SW480 (cell line): ENCODE data around the gene AEN.
"Not testable (repeated sequence)": the region's sequence is repeated elsewhere in the genome, so short reads cannot be mapped to it uniquely, and the experiment has no call there.

Experiments used
- DNase-seq: peaks from one replicate; pipeline ENCODE4 v3.0.0-alpha.2; 2016; ENCODE audit warnings: low spot score

Gene AEN

DNA sequence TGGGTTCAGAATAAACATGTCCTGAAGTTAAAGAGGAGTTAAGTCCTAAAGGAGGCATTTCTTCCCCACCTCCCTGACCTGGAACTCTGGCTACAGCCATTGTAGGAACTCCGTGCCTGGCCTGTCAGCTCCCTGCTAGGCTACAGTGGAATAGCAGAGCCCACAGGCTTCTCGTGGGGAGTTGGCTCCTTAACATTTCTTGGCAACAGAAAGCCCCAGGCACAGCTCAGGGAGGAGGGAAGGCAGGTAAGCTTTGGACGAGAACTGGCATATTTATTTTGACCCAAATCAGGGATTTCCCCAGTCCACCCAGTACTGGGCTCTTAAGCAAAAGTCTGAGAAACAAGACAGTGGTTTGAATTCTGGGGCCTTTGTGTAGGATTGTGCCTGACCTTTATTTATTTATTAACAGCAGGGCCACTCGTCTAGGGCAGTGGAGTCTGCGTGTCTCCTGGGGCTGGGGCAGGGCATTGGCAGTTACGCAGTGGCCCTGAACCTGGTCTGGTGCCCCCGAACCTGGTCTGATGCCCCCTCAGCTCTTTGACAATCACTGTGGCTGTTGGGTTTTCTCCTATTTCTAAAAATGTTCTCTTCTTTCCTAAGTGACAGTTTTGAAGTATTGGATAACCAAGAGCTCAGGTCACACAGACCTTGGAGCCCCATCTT is 9.8 kb downstream of the AEN start:
- DNase-seq, result no peak

DNA sequence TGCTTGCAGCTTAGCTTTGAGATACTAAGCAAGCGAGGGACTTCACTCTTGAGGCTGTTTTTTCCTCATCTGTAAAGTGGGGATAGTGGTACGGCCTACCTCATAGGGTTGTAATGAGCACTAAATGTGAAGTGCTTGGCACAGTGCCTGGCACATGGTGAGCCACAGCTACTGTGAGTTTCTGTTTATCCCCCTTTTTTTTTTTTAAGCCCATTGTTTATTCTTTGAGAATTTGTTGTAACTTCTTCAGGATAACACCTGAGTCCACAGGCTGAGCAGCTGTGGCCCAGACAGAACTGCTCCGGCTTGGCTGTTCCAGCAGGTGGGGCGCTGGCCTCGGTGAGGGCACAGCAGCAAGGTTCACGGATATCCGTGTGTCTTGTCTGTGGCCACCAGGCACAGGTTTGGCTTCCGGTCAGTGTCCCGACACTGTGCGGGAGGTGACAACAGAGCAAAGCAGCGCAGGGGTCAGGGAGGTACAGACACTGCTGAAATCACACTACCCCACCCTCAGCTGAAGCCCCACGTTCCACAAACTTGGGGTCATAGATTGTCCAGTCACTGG is 10.4 kb downstream of the AEN start:
- DNase-seq, result no peak

DNA sequence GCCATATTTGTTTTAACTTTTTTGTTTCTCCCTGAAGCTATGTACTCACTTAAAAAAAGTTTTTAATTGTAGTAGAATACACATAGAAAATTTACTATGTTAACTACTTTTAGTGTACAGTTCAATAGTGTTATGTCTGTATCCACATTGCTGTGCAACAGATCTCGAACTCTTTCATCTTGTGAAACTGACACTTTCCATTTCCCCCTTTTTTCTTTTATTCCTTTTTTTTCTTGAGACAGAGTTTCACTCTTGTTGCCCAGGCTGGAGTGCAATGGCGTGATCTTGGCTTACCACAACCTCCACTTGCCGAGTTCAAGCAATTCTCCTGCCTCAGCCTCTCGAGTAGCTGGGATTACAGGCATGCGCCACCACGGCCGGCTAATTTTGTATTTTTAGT is 11.7 kb downstream of the AEN start:
- DNase-seq, result not testable (repeated sequence)

DNA sequence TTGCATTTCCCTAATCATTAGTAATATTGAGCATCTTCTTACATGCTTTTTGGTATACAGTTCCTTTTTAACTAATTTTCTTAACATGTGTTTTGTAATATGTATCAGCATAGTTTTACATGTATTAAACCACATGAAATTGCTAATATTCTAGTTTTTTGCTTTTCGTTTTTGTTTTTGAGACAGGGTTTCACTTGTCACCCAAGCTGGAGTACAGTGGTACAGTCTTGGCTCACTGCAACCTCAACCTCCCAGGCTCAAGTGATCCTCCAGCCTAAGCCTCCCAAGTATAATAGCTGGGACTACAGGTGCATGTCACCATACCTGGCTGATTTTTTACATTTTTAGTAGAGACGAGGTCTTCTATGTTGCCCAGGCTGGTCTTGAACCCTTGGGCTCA is 13.3 kb downstream of the AEN start:
- no peak for DNase-seq

DNA sequence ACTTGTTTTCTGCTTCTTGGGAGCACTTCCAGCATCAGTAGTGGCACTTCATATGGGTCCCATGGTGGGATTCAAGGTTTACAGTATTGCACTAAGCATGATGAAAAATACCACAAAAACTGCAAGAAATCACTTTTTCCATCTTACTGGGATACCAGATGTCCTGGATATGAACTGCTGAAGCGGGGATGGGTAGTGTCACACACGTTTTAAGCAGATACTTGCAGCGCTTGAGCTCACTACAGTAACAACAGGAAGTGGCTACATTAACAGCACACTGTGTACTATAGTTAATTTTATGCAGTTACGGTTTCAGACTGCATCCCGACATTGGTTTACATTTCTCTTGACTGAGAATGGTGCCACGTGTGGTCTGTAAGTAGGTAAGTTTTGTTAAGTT is 14.2 kb downstream of the AEN start:
- no peak for DNase-seq

DNA sequence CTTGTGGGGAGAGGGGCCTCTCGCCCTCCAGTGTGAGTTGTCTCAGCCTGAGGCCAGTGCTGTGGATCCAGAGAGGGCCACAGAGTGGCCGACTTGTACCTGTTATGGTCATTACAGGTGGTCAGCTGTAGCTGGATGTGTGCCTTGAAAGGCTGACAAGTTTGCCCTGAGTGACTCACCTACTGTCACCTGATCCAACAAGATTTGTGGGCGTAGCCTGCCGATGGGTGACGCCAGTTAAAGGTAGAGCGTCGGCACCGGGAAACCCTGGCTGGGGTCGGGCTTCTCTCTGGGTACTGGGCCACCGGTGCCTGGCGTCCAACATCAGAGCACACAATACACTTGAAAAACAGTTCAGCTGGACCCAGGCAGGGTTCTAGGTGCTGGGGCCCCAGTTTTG is 14.9 kb downstream of the AEN start:
- peak; percentile 79 for DNase-seq

DNA sequence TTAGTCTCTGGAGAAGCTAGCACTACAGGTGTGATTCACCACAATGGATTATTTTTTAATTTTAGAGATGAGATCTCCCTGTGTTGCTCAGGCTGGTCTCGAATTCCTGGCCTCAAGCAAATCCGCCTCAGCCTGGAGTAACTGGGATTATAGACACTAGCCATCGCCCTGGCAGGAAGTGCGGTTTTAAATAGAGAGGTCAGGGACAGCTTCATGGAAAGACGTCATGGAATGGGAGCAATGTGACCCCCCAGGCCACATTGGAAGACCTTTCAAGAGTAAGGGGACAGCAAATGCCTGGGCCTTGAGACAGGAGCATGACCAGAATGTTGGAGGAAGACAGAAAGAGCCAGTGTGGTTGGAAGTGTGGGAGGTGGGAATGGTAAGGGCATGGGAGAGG is 15.5 kb downstream of the AEN start:
- no peak for DNase-seq

DNA sequence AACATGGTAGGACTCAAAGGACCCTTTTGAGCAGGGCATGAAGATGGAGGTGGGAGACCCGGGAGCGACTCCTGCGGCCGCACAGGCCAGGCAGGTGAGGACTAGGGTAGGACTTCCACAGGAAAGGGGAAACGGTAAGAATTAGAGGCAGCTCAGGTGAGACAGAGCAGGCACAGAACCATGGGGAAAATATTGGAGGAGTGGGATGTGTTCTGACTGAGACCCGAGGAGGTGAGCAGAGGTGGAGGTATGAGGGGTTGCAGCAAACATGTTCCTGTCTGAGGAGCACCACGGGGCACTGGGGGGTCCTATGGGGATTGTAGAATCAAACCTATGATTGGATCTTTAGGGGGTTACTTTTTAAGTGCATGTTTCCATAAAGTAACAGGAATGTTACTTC is 16.3 kb downstream of the AEN start:
- DNase-seq, result no peak

DNA sequence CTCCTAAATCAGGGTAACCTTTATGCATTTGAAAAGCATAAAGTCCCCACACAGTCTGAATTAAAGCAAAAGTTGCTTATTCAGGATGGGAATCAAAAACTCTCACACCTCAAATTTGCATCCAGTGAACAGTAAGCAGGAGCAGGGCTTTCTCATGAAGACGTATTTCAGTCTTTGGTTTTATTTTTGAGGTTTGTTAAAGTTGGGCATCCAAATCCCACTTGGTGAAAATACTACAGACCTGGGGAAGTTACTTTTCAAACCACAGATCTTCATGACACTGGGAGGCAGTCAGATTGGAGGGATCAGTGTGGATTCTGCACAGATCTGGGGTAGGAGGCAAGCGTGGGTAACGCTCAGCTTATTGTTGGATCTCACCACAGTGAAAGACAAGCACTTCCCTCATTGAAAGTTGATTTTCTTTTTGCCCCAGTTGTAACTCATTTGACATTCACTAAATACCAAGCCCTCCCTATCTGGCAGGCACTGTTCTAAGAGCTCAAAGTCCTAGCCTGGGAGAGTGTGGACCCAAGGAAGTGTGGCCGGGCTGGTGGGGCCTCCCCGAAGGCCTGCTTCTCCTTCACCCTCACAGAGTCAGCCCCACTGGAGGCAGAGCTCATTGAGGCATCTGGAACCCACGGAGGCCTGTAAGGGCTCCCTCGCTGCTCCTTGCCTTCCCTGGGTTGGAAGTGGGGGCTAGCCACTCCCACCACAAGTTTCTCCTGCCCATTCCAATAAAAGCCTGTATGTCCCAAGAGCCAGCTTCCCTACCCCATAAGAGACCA is 16.9 kb downstream of the AEN start:
- no peak for DNase-seq

DNA sequence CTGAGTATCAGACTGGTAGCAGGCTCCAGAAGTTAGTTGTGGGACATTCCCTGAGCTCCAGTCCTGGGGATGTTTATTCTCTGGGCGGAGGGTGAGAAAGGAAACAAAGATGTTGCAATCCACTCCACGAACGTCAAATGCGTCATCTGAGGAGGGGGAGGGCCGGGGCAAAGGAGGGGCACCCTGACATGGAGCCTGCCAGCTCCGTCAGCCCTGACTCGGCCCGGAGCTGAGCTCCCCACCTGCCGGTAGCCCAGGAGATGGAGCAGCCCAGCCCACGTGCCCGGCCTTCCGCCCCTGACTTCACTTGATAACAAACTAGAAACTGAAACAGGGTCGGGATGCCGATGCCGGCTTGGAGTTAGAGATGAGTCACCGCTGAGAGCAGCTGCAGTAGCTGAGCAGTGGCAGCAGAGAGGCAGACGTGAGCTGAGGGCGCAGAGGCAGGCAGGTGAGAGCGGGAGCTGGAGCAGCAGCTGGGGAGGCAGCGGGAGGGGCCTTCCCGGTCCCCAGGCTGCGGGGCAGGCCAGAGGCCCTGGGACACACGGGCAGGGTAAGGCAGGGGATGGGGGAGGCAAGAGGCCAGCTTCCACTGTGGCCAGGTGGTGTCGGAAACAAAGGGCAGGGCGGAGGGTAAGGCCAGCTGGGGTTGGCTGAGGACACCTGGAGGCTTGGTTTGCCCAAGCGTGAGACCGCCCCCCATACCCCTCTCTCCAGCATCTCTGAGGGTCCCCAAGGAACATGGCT is 17.7 kb downstream of the AEN start, which contains the start of gene ISG20:
Gene ISG20, plus strand, starts transcription at position 391 of the 747 bp plus-strand sequence. Its CDS starts 351 bp downstream, at position 742.
- peak; percentile 98 for DNase-seq

DNA sequence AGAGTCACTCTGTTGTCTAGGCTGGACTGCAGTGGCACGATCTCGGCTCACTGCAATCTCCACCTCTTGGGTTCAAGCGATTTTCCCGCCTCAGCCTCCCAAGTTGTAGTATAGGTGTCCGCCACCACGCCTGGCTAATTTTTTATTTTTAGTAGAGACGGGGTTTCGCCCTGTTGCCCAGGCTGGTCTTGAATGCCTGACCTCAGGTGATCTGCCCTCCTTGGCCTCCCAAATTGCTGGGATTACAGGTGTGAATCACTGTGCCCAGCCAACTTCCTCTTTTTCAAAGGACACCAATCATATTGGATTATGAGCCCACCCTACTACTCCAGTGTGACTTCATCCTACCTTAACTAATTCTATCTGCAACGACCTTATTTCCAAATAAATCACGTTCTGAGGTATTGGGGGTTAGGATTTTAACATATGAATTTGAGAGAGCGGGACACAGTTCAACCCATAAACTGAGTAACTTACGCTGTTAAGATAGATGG is 20.9 kb downstream of the AEN start:
- DNase-seq, result no peak

DNA sequence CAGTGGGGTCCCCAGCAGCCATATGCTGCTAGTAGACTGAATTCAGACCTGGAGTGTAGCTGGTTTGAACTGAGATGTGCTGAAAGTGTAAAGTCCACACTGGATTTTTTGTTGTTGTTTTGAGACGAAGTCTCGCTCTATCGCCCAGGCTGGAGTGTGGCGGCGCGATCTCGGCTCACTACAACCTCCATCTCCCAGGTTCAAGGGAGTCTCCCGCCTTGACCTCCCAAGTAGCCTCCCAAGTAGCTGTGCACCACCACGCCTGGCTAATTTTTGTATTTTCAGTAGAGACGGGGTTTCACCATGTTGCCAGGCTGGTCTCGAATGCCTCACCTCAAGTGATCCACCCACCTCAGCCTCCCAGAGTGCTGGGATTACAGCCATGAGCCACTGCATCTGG is 21.4 kb downstream of the AEN start:
- DNase-seq, result not testable (repeated sequence)

DNA sequence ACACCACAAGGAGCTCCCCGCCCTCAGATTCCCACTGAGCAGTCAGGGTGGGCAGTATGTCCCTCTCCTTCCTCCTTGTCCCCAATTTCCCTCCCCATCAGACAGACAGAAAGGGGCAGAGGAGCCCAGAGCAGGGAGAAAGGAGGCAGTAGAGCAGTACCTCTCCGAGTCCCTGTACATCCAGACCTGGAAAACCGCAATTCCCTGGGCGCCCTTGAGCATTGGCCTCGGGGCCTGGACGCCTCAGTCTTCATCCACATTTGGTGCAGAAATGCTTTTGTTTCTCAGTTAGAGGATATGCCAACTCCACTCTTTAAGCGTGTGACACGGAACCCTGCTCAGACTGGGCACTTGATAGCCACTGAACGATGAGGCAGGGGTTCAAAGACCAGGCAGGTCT is 23.6 kb downstream of the AEN start:
- DNase-seq, result no peak

DNA sequence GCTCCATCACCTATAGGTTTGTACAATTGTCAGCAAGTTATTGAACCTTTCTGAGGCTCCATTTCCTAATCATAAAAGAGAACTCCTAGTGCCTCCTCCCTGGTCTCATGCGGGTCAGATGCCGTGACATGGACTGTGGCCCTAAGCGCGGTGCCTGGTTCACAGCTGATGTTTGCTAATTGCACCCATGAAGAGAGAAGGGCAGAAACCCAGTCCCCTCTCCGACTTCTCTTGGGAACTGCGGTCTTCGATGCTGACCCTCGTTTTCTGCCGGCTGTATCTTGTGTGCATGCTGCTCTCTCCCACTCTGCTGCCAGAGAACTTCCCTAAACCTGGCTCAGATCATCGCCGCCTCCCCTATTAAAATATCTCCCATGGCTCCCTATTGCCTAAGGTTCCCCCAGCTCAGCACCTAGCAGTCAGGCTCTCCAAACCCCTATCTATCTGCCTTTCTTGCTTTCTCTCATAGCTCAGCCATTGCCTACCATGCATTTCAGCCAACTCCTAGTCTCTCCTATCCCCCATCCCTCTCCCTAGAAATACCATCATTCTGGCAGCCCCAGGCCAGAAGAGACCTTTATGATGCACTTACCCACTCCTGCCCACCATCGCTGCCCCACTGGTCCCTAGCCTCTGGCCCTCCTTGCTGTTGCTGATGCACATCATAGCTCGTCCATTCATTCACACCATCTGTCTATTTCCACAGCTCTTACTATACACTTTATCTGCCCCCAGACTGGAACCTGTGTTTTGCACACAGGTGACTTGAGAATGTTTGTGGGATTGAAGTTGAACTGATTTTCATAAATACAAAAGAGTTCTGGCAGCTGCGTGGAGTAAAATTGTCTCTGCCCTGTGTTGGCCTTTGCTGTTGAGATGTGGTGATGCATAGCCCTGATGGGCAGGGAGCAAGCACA is 24.3 kb downstream of the AEN start:
- DNase-seq, result no peak

DNA sequence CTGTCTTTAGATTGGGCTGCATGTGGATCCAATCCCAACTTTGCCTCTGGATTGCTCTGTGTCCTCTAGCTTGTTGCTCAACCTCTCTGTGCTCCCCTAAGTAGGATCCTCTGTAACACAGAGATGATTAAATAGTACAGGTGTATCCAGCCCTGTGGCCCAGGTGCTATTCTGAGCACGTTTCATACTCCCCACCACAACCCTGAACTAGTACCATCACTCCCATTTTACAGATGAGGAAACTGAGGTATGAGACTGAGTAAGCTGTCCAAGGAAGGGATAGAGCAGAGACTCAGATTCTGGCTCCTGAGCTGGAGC is 24.9 kb downstream of the AEN start:
- DNase-seq, result no peak

DNA sequence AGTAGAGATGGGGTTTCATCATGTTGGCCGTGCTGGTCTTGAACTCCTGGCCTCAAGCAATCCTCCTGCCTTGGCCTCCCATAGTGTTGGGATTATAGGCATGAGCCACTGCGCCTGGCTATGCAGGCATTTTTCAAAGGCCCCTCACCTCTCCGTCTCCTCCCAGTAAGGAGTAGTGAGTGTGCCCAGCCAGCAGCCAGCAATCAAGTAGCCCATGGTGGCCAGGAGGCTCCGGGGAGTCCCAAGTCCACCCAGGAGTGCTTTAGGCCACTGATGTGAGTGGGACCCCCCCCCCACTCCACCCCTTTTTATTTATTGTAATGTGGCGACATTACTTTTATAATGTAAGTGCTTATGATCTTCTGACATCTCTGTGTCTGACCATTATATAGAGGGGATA is 25.8 kb downstream of the AEN start:
- no peak for DNase-seq

DNA sequence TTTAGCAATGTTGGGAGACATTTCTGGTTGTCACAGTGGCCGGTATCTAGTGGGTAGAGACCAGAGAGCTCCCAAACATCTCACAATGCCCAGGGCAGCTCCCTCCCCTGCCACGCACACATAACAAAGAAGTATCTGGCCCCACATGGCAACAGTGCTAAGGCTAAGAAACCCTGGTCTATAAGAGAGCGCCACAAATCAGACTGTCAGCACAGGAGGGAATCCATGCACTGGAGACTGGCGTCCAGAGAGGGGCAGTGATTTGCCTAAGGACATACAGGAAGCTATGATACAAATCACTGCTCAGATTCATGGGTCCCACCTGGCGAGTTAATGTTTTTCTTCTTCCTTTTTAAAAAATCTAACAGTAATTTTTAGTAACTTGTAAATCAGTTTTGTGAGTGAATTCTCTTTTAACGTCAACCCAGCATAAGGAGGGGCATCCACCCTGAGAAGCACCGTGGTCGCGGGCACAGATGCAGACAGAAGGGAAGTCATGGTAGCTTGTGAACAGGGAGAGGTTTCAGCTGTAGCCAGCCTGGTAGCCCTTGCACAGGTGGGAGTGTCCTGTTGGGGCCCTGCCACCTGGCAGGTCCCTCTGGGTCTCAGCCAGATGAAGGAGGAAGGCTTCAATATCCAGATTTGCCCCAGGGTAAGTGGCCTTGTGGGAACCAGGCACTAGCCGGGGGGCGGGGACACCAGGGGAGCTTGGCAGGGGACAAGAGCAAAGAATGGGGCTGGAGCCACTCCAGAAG is 26.4 kb downstream of the AEN start:
- DNase-seq, result no peak

DNA sequence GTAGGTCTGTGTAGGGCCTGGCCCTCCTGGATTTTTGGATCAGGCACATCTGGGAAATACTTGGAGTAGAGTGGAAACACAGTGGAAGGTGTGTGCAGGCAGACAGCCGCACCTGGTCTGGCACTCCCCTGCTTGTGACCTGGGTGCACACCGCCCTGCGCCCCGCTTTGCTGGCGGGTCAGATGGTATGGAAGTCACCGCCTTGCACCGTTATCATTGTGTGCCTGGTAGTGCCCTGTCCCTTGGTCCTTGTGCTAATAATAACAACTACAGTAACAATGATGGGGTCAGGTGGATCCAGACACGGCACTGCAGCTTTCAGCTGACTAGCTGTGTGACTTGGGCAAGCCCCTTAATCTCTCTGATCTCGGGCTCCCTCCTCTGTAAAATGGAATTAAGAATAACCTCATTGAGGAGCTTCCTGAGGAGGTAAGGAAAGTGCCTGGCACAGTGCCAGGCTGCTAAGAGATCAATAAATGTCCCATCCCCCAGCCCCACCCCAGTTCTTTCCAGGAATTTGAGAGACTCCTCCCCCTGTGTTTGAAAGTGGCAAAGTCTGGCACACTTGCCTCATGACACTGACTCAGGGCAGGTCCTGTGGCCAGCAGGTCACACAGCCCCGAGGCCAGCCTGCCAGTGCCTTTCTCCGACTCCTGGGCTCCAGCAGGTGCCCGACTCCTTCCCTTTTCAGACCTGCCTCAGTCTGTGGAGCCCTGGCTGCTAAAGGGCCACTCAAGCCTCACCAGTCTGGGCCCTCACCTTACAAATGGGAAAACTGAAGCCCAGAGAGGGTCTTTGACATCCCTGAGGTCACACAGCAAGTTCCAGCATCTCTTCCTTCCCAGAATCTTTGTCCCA is 27.4 kb downstream of the AEN start:
- peak; percentile 29 for DNase-seq

DNA sequence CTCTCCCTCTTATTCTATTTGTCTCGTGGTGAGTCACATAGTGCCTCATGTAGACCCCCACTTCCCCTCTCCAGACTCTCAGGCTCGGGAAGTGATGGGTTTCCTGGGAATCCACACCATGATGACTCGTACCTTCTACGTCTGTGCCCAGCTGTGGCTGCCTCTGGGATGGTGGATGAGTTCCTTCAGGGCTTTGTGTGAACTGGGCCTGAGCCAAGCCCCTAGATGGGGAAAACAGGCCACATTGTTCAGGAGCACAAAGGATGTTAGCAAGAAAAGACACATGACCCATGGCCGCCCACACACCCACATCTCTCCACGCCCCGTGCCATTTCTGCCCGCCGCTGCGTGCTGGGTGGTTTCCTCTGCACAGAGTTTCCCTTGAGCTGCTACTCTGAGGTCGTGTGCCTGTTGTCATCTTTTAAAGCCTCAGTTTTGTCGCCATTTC is 28.2 kb downstream of the AEN start:
- peak; percentile 75 for DNase-seq
